HCT116 (cell line): ENCODE measurements around the gene CDK19. TPM values are rescaled to one million over a fixed set of nuclear protein-coding genes. Genes with fewer than 3 reads are reported as not detected.

Experiments used
- ATAC-seq: fragments of 200-7000 bp; cut with Tn5 transposase; 2 replicates; pipeline ENCODE4 v1.9.1; 2020; ENCODE audit warnings: mild to moderate bottlenecking, moderate library complexity
- BruUV-seq: library from RNA; stranded (reverse); fragments of 400-500 nt; replicated peaks from 2 replicates; lab custom pipeline; 2021; lab: Mats Ljungman, UMichigan
- CTCF ChIA-PET: fragments of 300-600 bp; sonication (Branson Sonifier 250); formaldehyde crosslinking; loops from one replicate; lab custom pipeline; 2021; ENCODE audit warnings: antibody characterized with exemption; lab: Charles Lee
- POLR2A ChIA-PET: fragments of 300-600, 350-600 bp; sonication (Branson Sonifier 250); formaldehyde crosslinking; loops from one replicate; lab custom pipeline; 2021; ENCODE audit warnings: antibody characterized with exemption; lab: Charles Lee
- RAD21 ChIA-PET, 2 experiments: fragments of 300-600 bp; sonication (Branson Sonifier 250); formaldehyde crosslinking; loops; one replicate each; lab custom pipeline; 2023; ENCODE audit warnings: low total read pairs in 2 of 2; ENCODE audit not compliant: uncharacterized antibody in 2 of 2, unreplicated experiment in 2 of 2, low non-redundant PET in 1 of 2; lab: Charles Lee
- DNase-seq: peaks from one replicate; pipeline ENCODE4 v3.0.0-alpha.2; 2010; ENCODE audit warnings: low read depth, low spot score
- H2AFZ ChIP-seq: fragments of 200-600 bp; shearing (Covaris generic), sonication (generic); 2 replicates; pipeline ENCODE4 v1.6.1; 2017; ENCODE audit warnings: low read depth, mixed run types, mixed read lengths, antibody characterized with exemption, low read length; ENCODE audit not compliant: poor library complexity, severe bottlenecking
- H3K27ac ChIP-seq: 2 replicates; pipeline ENCODE4 v1.5.1; 2012; ENCODE audit warnings: low read depth, low read length
- H3K27me3 ChIP-seq: fragments of 200-600 bp; sonication (generic); 2 replicates; pipeline ENCODE4 v1.6.1; 2016; ENCODE audit warnings: mixed run types, low read length, mixed read lengths; ENCODE audit not compliant: insufficient read depth
- H3K36me3 ChIP-seq, 2 experiments: fragments of 200-500 bp in 1 of 2; fragments of 200-600 bp in 1 of 2; sonication (Bioruptor generic) in 1 of 2; sonication (generic) in 1 of 2; 2 replicates each; pipeline versions ENCODE4 v1.5.1 to v1.6.1; 2014 to 2016; ENCODE audit warnings: low read length in 2 of 2, inconsistent platforms in 1 of 2, mixed read lengths in 1 of 2, mixed run types in 1 of 2; ENCODE audit not compliant: insufficient read depth in 2 of 2, control insufficient read depth in 1 of 2
- H3K4me1 ChIP-seq, 2 experiments: fragments of 200-600 bp in 1 of 2; sonication (generic) in 1 of 2; 2 replicates each; pipeline versions ENCODE4 v1.5.1 to v1.6.1; 2012 to 2017; ENCODE audit warnings: low read length in 2 of 2, inconsistent platforms in 1 of 2, mild to moderate bottlenecking in 1 of 2, mixed read lengths in 1 of 2, mixed run types in 1 of 2, moderate library complexity in 1 of 2; ENCODE audit not compliant: insufficient read depth in 2 of 2, control insufficient read depth in 1 of 2
- H3K4me2 ChIP-seq: fragments of 200-600 bp; sonication (generic); 2 replicates; pipeline ENCODE4 v1.6.1; 2017; ENCODE audit warnings: mixed run types, low read length, mixed read lengths
- H3K4me3 ChIP-seq, 2 experiments: fragments of 200-600 bp in 1 of 2; sonication (generic) in 1 of 2; replicated peaks in 1 of 2; 2 replicates each; pipeline ENCODE4 v1.5.1; 2011 to 2016; ENCODE audit warnings: low read length in 2 of 2, control low read depth in 1 of 2, low read depth in 1 of 2, mild to moderate bottlenecking in 1 of 2, mixed read lengths in 1 of 2, mixed run types in 1 of 2
- H3K79me2 ChIP-seq: fragments of 200-600 bp; sonication (generic); 2 replicates; pipeline ENCODE4 v1.6.1; 2017; ENCODE audit warnings: mild to moderate bottlenecking, mixed run types, low read length, moderate library complexity, mixed read lengths; ENCODE audit not compliant: insufficient read depth
- H3K9ac ChIP-seq: fragments of 200-600 bp; sonication (generic); 2 replicates; pipeline ENCODE4 v1.6.1; 2016; ENCODE audit warnings: low read length, mixed read lengths
- H3K9me2 ChIP-seq: fragments of 200-600 bp; sonication (generic), shearing (Covaris generic); 2 replicates; pipeline ENCODE4 v1.6.1; 2017; ENCODE audit warnings: mixed run types, mild to moderate bottlenecking, moderate library complexity; ENCODE audit not compliant: insufficient read depth
- H3K9me3 ChIP-seq, 2 experiments: fragments of 200-500 bp in 1 of 2; fragments of 200-600 bp in 1 of 2; sonication (Bioruptor generic) in 1 of 2; sonication (generic) in 1 of 2; 2 replicates each; pipeline ENCODE4 v1.6.1; 2014 to 2017; ENCODE audit warnings: low read length in 2 of 2, mixed read lengths in 2 of 2, inconsistent platforms in 1 of 2, low read depth in 1 of 2, mild to moderate bottlenecking in 1 of 2, mixed run types in 1 of 2, moderate library complexity in 1 of 2; ENCODE audit not compliant: control insufficient read depth in 1 of 2, insufficient read depth in 1 of 2
- H4K20me1 ChIP-seq: fragments of 200-600 bp; sonication (generic), shearing (Covaris generic); 2 replicates; pipeline ENCODE4 v1.6.1; 2017; ENCODE audit warnings: mixed run types, mild to moderate bottlenecking, moderate library complexity; ENCODE audit not compliant: insufficient read depth
- ELF1 ChIP-seq: IDR thresholded peaks from 2 replicates; pipeline ENCODE4 v1.6.1; 2012; ENCODE audit warnings: low read depth, borderline replicate concordance
- RAD21 ChIP-seq: IDR thresholded peaks from 2 replicates; pipeline ENCODE4 v1.6.1; 2012; ENCODE audit warnings: low read depth, mild to moderate bottlenecking
- intact Hi-C: fragments of 100-400 bp; cut with micrococcal nuclease; formaldehyde crosslinking; loops from 2 replicates; pipeline ENCODE4 v1.10.0; 2022
- total RNA-seq: library from RNA; stranded (reverse); gene quantifications from one replicate; pipeline ENCODE4 v1.2.1, GENCODE V29; 2021; ENCODE audit not compliant: unreplicated experiment
- TF ChIP-seq, protein P1 (sequence below), 3 experiments: fragments of 200-600 bp in 1 of 3; sonication (generic) in 1 of 3; IDR thresholded peaks in 2 of 3; conservative IDR thresholded peaks in 1 of 3; 2 replicates each; pipeline ENCODE4 v1.5.1; 2012 to 2017; ENCODE audit warnings: low read depth in 2 of 3, low read length in 2 of 3, antibody characterized with exemption in 1 of 3, borderline replicate concordance in 1 of 3, control low read depth in 1 of 3, mild to moderate bottlenecking in 1 of 3, mixed read lengths in 1 of 3, mixed run types in 1 of 3, moderate library complexity in 1 of 3; ENCODE audit not compliant: insufficient read depth in 1 of 3
- TF ChIP-seq, protein P2 (sequence below): IDR thresholded peaks from 2 replicates; pipeline ENCODE4 v1.6.1; 2012

Gene CDK19
- total RNA-seq, 1 experiment from 2014 or later: 20.0 TPM

DNA sequence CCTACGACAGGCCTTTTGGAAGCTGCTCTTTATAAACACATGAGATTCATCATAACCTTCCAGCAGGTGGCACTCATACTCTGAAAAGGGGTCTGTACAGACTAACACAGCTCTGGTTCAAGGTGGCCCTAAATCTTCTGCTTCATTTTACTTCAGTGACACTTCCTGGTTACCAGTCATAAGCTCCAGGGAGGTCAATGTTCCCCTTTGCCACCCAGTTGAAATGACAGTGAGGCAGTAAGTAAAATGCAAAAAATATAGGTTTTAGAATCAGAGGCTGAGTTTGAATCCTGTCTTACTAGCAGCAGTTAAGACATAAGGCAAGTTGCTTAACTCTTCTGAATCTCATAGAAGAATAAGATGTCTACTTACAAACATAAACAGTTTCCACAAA lies 132.8 kb downstream of the CDK19 start:
- POLR2A ChIA-PET: interaction anchor here (1.1 to 1.6 kb wide), 3 partner anchors 18 to 194 kb away, joined by 3 to 10 read pairs (median 6); partner anchors contain the start of gene AMD1
- no peak overlapping the region for H3K27ac ChIP-seq

More for the DNA sequence above, 132.8 kb downstream of the CDK19 start:
- peak; percentile 77 for DNase-seq
- H3K4me3 ChIP-seq: no peak overlapping the region
- no peaks in the 10 kb centered on the region for H3K27me3 ChIP-seq
- peak; percentile 32; the same call in 1 of the 2 replicates for TF ChIP-seq ELF1
- TF ChIP-seq RAD21: peak; percentile 96
- TF ChIP-seq, protein P1, sequence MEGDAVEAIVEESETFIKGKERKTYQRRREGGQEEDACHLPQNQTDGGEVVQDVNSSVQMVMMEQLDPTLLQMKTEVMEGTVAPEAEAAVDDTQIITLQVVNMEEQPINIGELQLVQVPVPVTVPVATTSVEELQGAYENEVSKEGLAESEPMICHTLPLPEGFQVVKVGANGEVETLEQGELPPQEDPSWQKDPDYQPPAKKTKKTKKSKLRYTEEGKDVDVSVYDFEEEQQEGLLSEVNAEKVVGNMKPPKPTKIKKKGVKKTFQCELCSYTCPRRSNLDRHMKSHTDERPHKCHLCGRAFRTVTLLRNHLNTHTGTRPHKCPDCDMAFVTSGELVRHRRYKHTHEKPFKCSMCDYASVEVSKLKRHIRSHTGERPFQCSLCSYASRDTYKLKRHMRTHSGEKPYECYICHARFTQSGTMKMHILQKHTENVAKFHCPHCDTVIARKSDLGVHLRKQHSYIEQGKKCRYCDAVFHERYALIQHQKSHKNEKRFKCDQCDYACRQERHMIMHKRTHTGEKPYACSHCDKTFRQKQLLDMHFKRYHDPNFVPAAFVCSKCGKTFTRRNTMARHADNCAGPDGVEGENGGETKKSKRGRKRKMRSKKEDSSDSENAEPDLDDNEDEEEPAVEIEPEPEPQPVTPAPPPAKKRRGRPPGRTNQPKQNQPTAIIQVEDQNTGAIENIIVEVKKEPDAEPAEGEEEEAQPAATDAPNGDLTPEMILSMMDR (IDR thresholded peaks at IDR 0.05 in 2 of 3, conservative IDR thresholded peaks at IDR 0.05 in 1 of 3; ENCODE audit: borderline replicate concordance in 1 of 3, insufficient read depth in 1 of 3, low read depth in 2 of 3, low read length in 2 of 3): peak; percentile 59 to 88 (median 80)
- TF ChIP-seq, protein P2, sequence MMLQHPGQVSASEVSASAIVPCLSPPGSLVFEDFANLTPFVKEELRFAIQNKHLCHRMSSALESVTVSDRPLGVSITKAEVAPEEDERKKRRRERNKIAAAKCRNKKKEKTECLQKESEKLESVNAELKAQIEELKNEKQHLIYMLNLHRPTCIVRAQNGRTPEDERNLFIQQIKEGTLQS: no peak
- H4K20me1 ChIP-seq: no peaks in the 10 kb centered on the region
- intact Hi-C loops: loop anchor here (1.0 to 5.0 kb wide), 4 partner anchors 155 to 316 kb away; partner anchors contain the start of gene AMD1
- peak; percentile 99 for ATAC-seq
- no peak overlapping the region for H3K4me2 ChIP-seq
- no peak overlapping the region for H3K9ac ChIP-seq
- peaks cover 2 to 6% of the 10 kb centered on the region in 2 experiments; a peak in 3 of 4 replicates for H3K4me1 ChIP-seq
- H2AFZ ChIP-seq: no peak overlapping the region
- CTCF ChIA-PET: interaction anchor here (0.6 to 2.3 kb wide), 25 partner anchors 8 to 344 kb away, joined by 3 to 16 read pairs (median 4); partner anchors contain the start of genes AMD1 and CDK19
- no peaks in the 10 kb centered on the region for H3K36me3 ChIP-seq
- no peaks in the 10 kb centered on the region for H3K9me2 ChIP-seq
- H3K79me2 ChIP-seq: no peaks in the 10 kb centered on the region
- BruUV-seq: no TSS peak
- no peaks in the 10 kb centered on the region for H3K9me3 ChIP-seq
- RAD21 ChIA-PET: interaction anchor here (0.6 to 0.9 kb wide), 5 partner anchors 12 to 268 kb away, joined by 3 to 5 read pairs (median 4); no protein-coding TSS in a partner anchor
